GM19099 (cell line): Measurements from ENCODE around the gene PRCP.

Experiments
- POLR2A ChIP-seq: IDR thresholded peaks from 3 replicates; pipeline ENCODE4 v1.6.1; 2011; ENCODE audit warnings: low read depth; ENCODE audit not compliant: insufficient read length; ENCODE audit errors: extremely low read depth

Gene PRCP

GRCh38 chr11:82782825-82783374, 117.3 kb downstream of the PRCP start:
- no peak for TF ChIP-seq POLR2A

- TF ChIP-seq POLR2A: no peak
Measured at GRCh38 chr11:82778776-82779175, 121.5 kb downstream of the PRCP start.

DNA sequence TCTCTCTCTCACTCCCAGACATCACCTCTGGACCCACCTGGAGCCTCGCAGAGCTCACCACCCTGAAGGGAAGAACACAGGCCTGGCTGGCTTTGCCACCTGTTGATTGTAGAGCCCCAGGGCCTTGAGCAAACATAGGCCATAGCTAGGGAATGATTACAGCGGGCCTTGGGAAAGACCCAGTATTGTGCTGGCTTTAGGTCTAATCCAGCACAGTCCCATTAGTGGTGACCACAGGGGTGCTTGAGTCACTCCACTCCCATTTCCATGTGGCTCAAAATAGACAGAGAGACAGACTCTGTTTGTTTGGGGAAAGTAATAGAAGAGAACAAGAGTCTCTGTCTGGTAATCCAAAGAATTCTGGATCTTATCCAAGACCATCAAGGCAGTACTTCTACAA, 123.9 kb downstream of the PRCP start:
- no peak for TF ChIP-seq POLR2A

- TF ChIP-seq POLR2A: no peak
Measured at GRCh38 chr11:82775736-82776346, 124.4 kb downstream of the PRCP start.

DNA sequence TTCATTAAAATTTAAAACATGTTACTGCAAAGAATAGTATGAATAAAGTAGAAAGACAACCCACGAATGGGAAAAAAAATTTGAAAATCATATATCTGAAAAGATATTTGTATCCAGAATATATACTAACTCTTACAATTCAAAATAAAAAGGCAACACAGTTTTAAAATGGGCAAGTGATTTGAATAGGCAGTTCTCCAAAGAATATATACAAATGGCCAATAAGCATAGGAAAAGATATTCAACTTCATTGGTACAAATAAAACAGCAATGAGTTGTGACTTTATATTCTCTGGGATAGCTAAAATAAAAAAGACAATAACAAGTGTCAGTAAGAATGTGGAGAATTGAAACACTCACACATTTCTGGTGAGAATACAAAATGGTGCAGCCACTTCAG, 125.0 kb downstream of the PRCP start:
- TF ChIP-seq POLR2A: no peak
